Non-pigmented ciliary epithelial cell (primary cell): ENCODE results near the gene MTO1.
"Not testable (repeated sequence)": the region's sequence is repeated elsewhere in the genome, so short reads cannot be mapped to it uniquely, and the experiment has no call there.

Experiments
- DNase-seq: peaks from one replicate; pipeline ENCODE4 v3.0.0-alpha.2; 2010; ENCODE audit warnings: low read depth

Gene MTO1, protein sequence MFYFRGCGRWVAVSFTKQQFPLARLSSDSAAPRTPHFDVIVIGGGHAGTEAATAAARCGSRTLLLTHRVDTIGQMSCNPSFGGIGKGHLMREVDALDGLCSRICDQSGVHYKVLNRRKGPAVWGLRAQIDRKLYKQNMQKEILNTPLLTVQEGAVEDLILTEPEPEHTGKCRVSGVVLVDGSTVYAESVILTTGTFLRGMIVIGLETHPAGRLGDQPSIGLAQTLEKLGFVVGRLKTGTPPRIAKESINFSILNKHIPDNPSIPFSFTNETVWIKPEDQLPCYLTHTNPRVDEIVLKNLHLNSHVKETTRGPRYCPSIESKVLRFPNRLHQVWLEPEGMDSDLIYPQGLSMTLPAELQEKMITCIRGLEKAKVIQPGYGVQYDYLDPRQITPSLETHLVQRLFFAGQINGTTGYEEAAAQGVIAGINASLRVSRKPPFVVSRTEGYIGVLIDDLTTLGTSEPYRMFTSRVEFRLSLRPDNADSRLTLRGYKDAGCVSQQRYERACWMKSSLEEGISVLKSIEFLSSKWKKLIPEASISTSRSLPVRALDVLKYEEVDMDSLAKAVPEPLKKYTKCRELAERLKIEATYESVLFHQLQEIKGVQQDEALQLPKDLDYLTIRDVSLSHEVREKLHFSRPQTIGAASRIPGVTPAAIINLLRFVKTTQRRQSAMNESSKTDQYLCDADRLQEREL

DNA sequence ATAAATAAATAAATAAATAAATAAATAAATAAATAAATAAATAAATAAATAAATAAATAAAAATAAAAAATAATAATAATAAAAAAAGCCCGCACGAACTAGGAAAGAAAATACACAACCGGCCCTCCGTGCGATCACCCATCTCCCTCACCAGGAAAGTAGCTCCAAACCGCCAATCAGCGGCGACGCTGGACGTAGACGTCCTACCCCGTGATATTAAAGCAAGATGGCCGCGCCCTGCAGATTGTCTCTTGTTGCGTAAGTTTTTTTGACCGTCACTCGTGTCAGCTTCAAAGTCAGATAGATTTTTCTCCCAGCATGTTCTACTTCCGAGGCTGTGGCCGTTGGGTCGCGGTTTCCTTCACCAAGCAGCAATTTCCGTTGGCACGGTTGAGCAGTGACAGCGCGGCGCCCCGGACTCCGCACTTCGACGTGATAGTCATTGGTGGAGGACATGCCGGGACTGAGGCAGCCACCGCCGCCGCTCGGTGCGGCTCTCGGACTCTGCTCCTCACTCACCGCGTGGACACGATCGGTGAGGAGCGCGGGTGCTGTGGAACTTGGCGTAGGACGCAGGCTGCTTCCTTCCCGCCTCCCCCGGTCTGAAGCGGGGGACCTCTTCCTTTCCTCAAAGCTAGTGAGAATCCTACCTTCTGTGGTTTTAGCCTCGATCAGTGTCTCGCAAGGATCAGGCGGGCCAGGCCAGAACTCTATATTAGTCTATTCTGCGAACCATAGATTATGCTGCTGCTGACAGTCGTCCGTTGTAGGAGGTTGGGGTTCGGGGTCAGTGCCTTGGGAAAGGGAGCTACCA lies at the start of gene MTO1:
Gene MTO1, plus strand, starts transcription at position 201 of the 814 bp plus-strand sequence. Its CDS starts 118 bp downstream, at position 319.
- DNase-seq, result peak; percentile 62

DNA sequence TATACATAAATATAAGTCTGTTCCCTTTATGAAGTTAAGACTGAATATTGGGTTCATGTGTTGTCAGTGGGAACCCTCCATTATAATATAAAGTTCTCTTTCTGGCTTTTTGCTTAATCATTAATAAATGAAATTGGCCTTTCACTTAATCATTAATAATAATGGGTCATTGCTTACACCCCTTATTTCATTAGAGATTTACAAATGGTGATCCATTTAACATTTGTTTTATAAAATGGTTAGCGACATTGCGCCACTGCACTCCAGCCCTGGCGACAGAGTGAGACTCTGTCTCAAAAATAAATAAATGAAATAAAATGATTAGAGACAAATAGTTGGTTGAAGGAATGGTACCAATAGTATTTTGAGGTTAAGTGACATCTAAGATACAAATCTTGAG lies 48.4 kb upstream of the MTO1 start:
- DNase-seq, result no peak

DNA sequence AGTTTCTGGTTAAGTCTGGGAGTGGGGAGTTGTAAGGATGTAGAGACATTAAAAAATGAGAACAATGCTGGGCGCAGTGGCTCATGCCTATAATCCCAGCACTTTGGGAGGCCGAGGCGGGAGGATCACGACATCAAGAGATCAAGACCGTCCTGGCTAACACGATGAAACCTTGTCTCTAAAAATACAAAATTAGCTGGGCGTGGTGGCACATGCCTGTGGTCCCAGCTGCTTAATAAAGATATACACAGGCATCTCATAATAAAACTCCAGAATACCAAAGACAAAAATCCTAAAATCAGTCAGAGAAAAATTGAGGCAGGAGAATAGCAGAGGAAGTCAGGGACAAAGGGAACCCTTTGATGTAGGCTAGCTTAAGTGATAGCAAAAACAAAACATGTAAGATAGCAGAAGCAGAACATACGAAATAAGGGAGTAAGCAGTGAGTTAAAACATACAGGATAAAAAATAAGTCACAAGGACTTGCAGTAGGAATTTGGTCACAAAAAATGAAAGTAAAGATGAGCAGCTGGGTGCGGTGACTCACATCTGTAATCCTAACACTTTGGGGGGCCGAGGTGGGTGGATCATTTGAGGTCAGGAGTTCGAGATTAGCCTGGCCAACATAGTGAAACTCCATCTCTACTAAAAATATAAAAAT lies 43.3 kb upstream of the MTO1 start:
- DNase-seq, result no peak

DNA sequence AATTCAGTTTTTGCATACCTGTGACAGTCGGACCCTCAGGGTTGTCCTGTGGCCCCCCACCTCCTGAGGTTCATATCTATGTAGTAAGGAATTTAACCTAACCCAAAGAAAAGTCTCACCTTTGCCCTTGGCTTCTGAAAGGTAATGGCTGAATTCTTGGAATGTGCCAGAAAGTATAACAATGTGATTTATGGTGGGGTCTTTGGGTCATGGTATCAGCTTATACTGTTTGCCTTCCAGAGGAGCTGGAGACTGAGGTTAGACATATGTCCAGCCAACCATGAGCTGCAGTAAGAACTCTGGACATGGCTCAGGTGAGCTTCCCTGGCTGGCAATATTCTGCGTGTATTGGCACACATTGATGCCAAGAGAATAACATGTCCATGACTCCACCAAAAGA lies 40.0 kb upstream of the MTO1 start:
- DNase-seq, result no peak

DNA sequence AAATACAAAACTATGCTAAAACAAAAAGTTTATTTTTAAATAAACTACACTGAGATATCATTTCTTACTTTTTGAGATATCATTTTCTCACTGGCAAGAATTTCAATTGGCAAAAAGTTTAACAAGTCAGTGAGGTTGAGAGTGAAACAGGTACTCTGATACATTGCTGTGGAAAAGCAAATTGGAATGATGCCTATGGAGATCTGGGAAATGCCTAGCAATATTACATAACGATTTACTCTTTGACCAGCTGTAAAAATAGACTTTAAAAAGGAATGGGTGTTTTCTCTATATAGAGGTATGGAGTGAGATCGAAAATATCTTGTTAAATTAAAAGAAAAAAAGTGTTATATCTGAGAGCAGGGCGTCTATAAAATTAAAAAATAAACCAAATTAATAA lies 26.3 kb upstream of the MTO1 start:
- no peak for DNase-seq

DNA sequence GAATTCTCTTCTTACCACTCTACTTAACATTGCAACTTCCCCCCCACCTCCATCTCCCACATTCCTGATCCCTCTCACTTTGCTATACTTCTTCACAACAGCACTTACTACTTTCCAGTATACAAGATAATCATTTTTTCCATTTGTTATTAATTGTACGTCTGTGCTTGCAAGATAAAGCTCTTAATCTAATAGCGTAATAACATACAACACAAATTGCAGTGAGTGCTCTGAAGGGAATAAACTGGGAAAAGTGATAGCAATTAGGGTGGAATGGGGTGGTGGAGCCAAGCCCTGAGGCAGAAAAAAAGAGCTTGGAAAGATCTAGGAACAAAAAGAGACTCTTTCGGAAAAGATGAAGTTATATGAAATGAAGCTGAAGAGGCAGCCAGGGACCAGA lies 18.0 kb upstream of the MTO1 start:
- no peak for DNase-seq

DNA sequence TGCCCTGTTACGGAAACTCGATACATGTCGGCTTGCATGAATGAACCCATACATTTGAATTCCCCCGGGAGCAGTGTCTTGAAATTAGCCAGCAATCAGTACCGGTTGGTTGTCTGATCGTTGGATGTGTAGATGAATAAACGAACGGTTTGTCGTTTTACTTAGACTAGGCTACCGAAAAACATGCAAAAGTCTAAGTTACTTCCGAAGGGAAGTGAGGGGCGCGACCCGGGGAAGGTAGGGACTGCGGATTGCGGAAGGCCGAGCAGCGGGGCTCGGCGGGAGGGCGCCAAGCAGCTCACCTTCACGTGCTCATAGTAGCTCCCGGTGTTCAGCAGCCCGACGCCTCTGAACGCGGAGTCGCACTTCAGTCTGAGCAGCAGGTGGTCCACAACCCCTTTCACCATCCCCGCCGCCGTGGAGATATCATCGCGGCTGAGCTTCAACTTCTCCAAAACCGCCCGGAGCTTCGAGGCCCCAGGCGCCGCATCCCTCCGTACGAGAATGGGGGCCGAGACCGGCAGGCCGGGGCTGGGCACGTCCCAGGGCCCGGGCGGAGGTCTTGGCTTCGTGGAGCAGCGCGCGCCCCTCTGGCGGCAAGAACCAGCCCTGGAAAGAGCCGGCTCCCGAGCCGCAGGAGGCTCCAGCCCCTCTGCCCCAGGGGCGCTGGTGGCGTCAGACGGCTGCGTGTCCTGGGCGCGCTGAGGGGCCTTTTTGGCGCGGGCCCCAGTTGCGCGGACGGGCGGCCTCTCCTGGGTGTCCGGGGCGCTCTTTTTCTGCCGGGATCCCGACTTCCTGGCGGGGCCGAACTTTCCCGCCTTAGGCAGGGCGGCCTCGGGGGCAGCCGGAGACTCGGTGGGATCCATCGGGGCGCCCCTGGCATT lies 10.1 kb upstream of the MTO1 start:
- DNase-seq, result no peak

DNA sequence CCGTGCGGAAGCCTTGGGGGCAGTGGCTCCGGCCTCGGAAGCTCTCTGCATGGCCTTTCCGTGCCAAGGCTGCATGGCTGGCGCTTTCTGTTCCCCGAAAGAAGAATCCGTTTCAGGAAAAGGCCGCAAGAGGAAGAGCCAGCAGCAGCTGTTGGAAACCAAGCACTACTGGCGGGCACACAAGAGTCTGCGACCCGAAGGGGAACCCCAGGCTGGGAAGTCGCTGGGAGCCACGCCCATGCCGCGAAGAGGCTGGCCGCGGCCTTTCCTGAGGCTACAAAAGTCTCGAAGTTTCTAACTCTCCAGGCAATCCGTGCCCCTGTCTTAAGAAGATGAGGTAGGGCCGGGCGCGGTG lies 9.5 kb upstream of the MTO1 start, which contains the start of gene CGAS:
Gene CGAS, minus strand, starts transcription at position 191 of the 355 bp plus-strand sequence. Its CDS starts 116 bp downstream, at position 75.
- DNase-seq, result no peak

DNA sequence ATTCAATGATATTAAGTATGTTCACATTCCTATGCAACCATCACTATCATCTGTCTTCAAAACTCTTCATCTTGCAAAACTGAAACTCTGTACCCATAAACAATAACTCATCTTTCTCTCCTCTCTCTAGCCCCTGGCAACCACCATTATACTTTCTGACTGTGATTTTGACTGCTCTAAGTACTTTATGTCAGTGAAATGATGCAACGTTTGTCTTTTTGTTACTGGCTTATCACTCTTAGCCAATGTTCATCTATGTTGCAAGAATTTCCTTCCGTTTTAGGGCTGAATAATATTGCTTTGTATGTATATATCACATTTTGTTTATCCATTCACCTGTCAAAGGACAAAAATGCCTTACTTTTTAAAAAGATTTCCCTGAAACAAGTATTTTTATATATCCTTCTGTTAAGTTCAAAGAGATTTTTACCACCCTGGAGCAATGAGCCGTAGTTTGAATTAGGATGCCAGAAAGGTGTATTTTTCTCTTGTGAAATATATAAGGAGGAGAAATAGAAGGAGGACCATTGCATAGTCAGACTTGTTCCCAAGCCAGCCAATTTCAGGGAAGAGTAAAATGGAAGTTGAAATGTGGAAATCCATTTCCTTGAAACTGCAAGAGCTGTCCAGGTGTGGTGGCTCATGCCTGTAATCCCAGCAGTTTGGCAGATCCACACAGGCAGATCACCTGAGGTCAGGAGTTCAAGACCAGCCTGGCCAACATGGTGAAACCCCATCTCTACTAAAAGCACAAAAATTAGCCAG lies 5.5 kb upstream of the MTO1 start:
- DNase-seq, result no peak

DNA sequence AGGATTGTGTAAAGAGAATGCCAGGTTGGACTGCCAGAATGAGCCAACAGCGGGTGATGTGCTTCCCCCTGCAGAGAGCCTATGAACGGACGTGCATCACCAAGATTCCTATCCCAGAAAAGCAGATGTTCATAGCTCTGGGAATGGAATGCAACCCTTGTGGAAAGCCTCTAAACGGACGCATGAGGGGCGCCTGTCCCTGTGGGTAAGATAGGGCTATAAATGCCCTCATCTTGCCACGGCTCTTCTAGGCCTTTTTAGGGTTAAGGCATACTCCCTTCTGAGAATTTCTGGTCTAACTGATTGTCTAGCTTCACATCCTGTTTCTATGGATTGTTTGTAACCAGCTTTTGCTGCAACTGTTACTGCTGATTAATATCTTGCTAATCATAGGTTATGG lies 2.1 kb upstream of the MTO1 start:
- DNase-seq, result not testable (repeated sequence)

DNA sequence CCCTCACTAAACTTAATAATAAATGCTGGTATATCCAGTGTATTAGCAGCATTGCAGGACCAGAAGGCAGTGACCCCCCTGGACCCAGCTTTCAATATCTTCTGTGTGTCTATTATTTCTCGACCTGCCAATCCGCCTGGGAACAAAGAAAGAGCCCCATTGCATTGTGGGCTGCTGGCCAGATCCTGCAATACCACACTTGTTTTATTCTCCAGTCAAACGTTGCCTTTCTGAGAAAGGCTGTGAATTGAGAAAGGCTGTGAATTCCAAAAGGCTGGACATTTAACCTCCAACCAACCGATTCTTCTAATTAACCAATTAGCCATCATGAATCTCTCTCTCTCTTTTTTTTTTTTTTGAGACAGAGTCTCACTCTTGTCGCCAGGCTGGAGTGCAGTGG lies 1.5 kb upstream of the MTO1 start:
- DNase-seq, result no peak

DNA sequence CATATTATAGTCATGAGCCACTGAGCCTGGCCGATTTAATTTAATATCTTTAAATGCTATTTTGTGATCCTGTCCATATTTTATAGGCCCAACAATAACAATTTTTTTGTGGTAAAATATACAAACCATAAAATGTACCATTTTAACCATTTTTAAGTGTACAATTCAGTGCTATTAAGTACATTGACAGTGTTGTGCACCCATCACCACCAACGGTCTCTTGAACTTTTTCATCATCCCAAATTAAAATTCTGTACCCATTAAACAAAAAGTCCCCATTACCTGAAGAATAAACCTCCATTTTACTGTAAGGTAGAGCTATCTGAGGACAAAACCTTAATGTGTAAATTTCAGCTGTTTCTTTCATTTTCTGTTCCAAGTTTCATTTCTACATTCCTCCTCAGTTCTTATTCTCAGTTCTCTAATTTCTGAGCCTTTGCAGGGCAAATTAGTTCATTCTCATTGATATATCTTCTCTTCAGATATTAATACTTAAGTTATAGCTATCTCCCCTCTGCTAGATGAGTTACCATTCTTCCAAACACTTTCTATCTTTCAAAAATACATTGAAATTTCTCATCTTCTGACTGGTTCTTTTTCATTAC lies 10.3 kb downstream of the MTO1 start:
- DNase-seq, result no peak

DNA sequence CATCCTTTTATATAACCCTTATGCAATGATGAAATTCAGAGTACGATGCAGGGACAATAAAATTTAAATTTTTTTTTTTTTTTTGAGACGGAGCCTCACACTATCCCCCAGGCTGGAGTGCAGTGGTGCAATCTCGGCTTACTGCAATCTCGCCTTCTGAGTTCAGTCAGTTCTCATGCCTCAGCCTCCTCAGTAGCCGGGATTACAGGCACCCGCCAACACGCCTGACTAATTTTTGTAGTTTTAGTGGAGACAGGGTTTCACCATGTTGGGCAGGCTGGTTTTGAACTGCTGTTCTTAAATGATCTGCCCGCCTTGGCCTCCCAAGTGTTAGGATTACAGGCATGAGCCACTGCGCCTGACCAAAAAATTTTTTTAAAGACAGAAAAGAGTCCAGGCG lies 15.2 kb downstream of the MTO1 start:
- DNase-seq, result no peak

DNA sequence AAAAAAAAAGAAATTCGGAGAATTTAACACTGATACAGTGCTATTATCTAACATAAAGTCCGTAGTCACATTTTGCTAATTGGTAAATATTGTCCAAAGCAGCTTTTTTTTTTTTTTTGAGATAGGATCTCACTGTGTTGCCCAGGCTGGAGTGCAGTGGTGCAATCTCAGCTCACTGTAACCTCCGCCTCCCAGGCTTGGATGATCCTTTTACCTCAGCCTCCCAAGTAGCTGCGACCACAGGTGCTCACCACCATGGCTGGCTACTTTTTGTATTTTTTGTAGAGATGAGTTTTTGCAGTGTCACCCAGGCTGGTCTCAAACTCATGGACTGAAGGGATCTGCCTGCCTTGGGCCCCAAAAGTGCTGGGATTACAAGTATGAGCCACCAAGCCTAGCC lies 15.9 kb downstream of the MTO1 start:
- DNase-seq, result no peak

DNA sequence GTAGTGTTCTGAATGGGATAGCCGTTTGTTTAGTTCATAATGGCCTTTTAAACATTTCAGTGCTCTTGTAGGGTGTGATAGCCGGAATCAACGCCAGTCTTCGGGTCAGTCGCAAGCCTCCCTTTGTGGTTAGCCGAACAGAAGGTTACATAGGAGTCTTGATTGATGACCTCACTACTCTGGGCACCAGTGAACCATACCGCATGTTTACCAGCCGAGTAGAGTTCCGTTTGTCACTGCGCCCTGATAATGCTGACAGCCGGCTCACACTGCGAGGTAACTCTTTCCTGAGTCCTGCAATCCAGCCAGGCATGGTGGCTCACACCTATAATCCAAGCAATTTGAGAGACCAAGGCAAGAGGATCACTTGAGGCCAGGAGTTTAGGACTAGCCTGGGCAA lies 20.4 kb downstream of the MTO1 start:
- no peak for DNase-seq

DNA sequence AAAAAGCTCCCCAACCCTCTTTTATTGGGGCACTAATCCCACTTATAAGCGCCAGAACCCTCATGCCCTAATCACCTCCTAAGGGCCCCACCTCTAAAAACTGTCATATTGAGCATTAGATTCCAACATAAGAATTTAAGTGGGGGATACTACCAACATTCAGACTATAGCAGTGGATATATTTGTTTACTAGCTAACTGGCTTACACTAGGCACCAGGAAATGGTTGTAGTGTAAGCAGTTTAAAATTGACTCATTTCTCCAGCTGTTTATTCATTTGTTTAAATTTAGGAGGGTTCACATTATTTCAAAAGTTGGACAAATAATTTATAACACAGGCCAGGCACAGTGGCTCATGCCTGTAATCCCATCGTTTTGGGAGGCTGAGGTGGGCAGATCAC lies 22.9 kb downstream of the MTO1 start:
- DNase-seq, result no peak

DNA sequence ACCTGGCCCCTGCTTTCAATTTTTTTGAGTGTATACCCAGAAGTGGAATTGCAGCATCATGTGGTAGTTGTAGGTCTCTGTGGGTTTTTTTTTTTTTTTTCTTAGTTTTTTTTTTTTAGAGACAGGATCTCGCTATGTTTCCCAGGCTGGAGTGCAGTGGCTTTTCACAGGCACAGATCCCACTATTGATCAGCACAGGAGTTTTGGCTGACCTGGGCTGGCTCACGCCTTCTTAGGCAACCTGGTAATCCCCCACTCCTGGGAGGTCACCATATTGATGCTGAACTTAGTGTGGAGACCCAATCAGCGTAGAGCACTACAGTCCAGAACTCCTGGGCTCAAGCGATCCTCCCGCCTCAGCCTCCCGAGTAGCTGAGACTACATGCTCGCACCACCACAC lies 25.9 kb downstream of the MTO1 start:
- no peak for DNase-seq

DNA sequence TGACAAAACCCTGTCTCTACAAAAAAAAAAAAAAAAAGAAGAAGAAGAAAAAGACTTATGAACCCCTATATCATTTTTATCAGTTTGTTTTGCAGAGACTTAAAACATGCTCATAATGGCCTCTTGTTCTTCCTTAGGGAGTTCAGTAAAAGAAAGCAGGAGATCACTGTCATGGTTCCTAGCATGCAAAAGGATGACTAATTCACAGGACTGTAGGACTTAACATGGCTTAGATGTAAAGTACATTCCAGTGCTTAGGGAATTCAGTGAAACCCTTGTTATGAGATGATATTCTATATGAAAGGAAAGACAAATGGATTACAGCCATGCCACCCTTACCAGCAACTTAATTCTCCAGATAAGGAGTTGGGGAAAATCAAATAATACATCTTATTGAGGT lies 29.8 kb downstream of the MTO1 start:
- no peak for DNase-seq

DNA sequence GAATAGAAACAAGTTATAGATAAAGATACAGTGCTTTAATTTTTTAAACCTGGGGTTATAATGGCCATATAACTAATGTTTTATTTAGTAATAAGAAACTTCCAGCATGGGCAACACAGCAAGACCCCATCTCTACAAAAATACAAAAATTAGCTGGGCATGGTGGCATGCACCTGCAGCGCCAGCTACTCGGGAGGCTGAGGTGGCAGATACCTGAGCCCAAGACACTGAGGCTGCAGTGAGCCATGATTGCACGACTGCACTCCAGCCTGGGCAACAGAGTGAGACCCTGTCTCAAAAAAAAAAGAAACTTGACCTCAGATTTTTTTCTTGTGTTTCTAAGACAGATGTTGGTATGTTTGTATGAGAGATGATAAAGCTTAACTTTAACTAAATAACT lies 36.4 kb downstream of the MTO1 start:
- DNase-seq, result no peak
